Measurements from ENCODE around the gene LATS1. TPM values are rescaled to one million over a fixed set of nuclear protein-coding genes. Genes with fewer than 3 reads are reported as not detected.

LATS1 gene
- total and polyA plus RNA-seq, 8 donors = 25.6 to 34.1 (median 32.6) TPM

DNA sequence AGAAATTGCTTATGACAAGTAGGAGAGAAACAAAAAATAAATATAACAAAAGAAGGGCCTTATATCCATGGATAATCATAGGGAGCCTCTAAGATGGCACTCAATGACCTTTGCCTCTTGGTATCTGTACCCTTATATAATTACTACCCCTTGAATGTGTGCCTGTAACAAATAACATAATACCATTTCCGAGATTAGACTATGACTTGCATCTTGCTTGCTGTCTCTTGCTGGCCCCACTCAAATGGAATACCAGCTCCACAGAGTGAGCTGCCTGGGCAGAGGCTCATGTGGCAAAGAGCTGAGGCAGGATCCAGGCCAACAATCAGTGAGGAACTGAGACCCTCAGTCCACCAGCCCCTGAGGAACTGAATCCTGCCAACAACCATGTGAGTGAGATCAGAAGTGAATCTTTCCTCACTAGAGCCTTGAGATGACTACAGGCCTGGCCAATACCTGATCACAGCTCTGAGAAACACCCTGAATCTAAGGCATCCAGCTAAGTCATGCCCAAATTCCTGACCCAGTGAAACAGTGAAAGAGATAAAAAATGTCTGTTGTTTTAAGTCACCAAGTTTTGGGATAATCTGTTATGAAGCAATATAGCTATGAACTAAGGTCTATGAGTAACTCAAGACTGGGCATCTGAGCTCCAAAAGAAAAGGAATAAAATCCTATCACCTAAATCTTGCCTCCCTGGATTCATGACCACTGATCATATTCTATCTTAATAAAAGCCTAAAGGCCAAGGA, 74.9 kb downstream of the LATS1 start:
- intact Hi-C loops (cut with DNase I) = no loop called here
- TF ChIP-seq, protein P1, sequence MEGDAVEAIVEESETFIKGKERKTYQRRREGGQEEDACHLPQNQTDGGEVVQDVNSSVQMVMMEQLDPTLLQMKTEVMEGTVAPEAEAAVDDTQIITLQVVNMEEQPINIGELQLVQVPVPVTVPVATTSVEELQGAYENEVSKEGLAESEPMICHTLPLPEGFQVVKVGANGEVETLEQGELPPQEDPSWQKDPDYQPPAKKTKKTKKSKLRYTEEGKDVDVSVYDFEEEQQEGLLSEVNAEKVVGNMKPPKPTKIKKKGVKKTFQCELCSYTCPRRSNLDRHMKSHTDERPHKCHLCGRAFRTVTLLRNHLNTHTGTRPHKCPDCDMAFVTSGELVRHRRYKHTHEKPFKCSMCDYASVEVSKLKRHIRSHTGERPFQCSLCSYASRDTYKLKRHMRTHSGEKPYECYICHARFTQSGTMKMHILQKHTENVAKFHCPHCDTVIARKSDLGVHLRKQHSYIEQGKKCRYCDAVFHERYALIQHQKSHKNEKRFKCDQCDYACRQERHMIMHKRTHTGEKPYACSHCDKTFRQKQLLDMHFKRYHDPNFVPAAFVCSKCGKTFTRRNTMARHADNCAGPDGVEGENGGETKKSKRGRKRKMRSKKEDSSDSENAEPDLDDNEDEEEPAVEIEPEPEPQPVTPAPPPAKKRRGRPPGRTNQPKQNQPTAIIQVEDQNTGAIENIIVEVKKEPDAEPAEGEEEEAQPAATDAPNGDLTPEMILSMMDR (IDR thresholded peaks at IDR 0.05) = no peak
- ATAC-seq = no peak

DNA sequence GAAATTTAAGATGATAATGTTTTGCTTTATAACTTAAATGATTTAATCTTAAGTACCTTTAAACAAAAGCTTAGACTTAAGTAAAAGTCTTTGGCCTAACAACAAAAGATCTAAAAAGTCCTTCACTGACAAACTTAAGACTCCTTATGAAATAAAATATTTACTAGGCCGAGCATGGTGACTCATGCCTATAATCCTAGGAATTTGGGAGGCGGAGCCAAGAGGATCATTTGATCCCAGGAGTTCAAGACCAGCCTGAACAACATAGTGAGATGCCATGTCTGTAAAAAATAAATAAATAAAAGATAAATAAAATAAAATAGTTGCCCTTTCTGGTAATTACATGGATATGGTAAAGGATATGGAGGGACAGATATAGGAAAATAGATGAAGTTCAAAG, 81.8 kb downstream of the LATS1 start:
- Histone ChIP-seq H3K27ac (no peak overlapping the region), H3K9me3 (no peaks in the 10 kb centered on the region), H3K4me3 (no peak overlapping the region), H3K27me3 (no peaks in the 10 kb centered on the region), H3K4me1 (no peaks in the 10 kb centered on the region), H3K36me3 (peaks cover 0 to 51% of the 10 kb centered on the region in 2 donors)
- DNase-seq = no peak
- intact Hi-C loops (cut with DNase I) = no loop called here
- TF ChIP-seq, protein P1 (IDR thresholded peaks at IDR 0.05) = no peak
- ATAC-seq = peak; percentile 53

More for the DNA sequence above, 74.9 kb downstream of the LATS1 start:
- peaks cover 0 to 3% of the 10 kb centered on the region in 2 donors for H3K36me3 ChIP-seq
- H3K4me3 ChIP-seq = no peak overlapping the region
- peaks cover 0 to 35% of the 10 kb centered on the region in 2 donors for H3K4me1 ChIP-seq
- no peak for DNase-seq
- no peaks in the 10 kb centered on the region for H3K27me3 ChIP-seq
- no peak overlapping the region for H3K27ac ChIP-seq
- no peaks in the 10 kb centered on the region for H3K9me3 ChIP-seq

DNA sequence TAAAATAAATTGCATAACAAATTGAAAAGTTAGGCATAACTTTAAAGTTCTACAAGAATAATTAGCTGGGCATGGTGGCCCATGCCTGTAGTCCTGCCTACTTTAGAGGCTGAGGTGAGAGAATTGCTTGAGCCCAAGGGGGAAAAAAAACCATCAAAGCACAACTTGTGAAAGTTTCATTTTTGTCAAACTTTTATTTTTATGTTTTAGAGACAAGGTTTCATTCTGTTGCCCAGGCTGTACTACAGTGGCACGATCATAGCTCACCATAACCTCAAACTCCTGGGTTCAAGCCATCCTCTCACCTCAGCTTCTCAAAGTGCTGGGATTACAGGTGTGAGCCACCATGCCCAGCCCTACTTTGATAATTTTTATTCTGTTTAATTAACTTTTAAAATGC, 83.6 kb downstream of the LATS1 start:
- Histone ChIP-seq H3K9me3 (no peaks in the 10 kb centered on the region), H3K4me1 (no peaks in the 10 kb centered on the region), H3K27ac (no peak overlapping the region), H3K27me3 (no peaks in the 10 kb centered on the region), H3K36me3 (peaks cover 0 to 64% of the 10 kb centered on the region in 2 donors), H3K4me3 (no peak overlapping the region)
- ATAC-seq (no peak), DNase-seq (no peak)
- intact Hi-C loops (cut with DNase I) = no loop called here
- TF ChIP-seq, protein P1 (IDR thresholded peaks at IDR 0.05) = no peak

DNA sequence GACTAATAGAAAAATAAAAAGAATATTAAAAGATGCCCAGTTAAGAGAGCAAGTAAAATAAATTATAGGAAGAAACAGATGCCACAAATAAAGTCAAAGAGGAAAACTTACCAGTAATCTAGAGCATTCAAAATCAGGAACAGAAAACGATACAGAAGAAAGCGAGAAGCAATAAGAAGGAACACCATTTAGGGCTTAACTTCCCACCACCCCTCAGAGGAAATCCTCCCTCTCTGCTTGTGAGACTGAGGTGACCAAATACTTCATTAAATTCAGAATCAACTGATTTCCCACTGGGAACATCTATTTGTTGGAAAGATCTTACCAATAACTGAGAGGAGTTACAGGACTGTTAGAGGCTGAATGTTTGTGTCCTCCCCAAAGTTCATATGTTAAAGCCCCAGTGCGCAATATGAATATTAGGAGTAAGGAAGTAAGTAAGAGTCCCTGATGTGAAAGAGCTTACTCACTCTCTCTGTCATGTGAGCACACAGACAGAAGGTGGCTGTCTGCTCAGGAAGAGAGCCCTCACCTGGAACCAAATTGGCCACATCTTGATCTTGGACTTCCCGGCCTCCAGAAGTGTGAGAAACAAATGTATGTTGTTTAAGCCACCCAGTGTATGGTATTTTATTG, 88.9 kb downstream of the LATS1 start:
- peaks cover 0 to 62% of the 10 kb centered on the region in 2 donors for H3K36me3 ChIP-seq
- TF ChIP-seq, protein P1 (IDR thresholded peaks at IDR 0.05) = no peak
- DNase-seq = no peak
- ATAC-seq = no peak
- no peak overlapping the region for H3K4me3 ChIP-seq
- peak overlapping the region in 1 of 2 donors; percentile 3 for H3K27ac ChIP-seq
- no peaks in the 10 kb centered on the region for H3K4me1 ChIP-seq
- H3K9me3 ChIP-seq = no peaks in the 10 kb centered on the region
- H3K27me3 ChIP-seq = no peaks in the 10 kb centered on the region
- intact Hi-C loops (cut with DNase I) = no loop called here

DNA sequence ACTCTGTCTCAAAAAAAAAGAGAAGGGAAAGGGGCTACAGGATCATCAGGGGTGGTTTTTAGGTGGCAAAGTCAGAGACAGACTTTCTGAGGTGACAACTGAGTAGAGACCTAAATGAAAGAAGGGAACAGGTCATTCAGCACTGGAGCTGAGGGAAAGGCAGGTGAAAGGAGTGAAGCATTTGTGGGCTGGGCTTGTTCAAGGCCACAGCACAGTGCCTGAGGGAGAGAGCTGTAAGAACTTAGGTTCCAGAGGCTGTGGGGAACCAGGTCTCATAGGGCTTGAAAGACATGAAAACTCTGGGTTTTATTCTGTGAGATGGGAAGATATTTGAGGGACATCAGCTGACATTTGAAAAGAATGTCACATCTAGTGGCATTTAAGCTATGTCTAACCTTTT, 90.2 kb downstream of the LATS1 start:
- intact Hi-C loops (cut with DNase I) = no loop called here
- no peaks in the 10 kb centered on the region for H3K4me1 ChIP-seq
- no peak overlapping the region for H3K27ac ChIP-seq
- DNase-seq = no peak
- no peaks in the 10 kb centered on the region for H3K9me3 ChIP-seq
- TF ChIP-seq, protein P1 (IDR thresholded peaks at IDR 0.05) = no peak
- ATAC-seq = no peak
- no peak overlapping the region for H3K4me3 ChIP-seq
- H3K36me3 ChIP-seq = peaks cover 0 to 64% of the 10 kb centered on the region in 2 donors
- no peaks in the 10 kb centered on the region for H3K27me3 ChIP-seq
